Fibroblast of mammary gland (primary cell): ENCODE results near the gene PIM3.

Source experiments
- DNase-seq: peaks from one replicate; pipeline ENCODE4 v3.0.0-alpha.2; 2010; ENCODE audit warnings: low read depth
- H3K4me3 ChIP-seq: 2 replicates; pipeline ENCODE4 v1.5.1; 2011; ENCODE audit warnings: low read depth, mild to moderate bottlenecking, low read length, moderate library complexity; ENCODE audit not compliant: control insufficient read depth
- TF ChIP-seq, protein P1 (sequence below): conservative IDR thresholded peaks from 2 replicates; pipeline ENCODE4 v1.5.1; 2011; ENCODE audit warnings: low read depth, low read length, inconsistent platforms; ENCODE audit not compliant: control insufficient read depth, insufficient read depth

The PIM3 gene

GRCh38 chr22:49996518-49997250 is 36.1 kb downstream of the PIM3 start:
- DNase-seq = no peak
- TF ChIP-seq, protein P1, sequence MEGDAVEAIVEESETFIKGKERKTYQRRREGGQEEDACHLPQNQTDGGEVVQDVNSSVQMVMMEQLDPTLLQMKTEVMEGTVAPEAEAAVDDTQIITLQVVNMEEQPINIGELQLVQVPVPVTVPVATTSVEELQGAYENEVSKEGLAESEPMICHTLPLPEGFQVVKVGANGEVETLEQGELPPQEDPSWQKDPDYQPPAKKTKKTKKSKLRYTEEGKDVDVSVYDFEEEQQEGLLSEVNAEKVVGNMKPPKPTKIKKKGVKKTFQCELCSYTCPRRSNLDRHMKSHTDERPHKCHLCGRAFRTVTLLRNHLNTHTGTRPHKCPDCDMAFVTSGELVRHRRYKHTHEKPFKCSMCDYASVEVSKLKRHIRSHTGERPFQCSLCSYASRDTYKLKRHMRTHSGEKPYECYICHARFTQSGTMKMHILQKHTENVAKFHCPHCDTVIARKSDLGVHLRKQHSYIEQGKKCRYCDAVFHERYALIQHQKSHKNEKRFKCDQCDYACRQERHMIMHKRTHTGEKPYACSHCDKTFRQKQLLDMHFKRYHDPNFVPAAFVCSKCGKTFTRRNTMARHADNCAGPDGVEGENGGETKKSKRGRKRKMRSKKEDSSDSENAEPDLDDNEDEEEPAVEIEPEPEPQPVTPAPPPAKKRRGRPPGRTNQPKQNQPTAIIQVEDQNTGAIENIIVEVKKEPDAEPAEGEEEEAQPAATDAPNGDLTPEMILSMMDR = no peak
- no peak overlapping the region for H3K4me3 ChIP-seq

DNA sequence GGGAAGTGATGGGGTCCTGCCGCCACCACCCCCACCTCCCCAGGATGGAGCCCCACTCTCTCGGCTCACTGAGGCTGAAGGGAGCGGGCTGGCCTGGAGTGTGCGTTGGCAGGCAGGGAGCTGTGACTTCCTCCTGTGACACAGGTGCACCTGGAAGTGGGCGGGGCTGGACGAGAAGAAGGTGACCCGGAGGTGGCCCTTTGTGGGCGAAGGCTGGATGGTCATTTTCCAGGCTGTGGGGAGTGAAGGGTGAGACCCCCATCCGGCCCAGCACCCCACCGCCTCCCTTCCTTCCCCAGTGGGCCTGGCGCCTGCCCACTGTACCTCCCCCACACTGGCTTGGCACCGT is 36.7 kb downstream of the PIM3 start:
- DNase-seq = no peak
- no peak overlapping the region for H3K4me3 ChIP-seq
- TF ChIP-seq, protein P1 = no peak

GRCh38 chr22:49997932-49998717 is 37.6 kb downstream of the PIM3 start:
- no peak for DNase-seq
- H3K4me3 ChIP-seq = no peak overlapping the region
- TF ChIP-seq, protein P1 = no peak

DNA sequence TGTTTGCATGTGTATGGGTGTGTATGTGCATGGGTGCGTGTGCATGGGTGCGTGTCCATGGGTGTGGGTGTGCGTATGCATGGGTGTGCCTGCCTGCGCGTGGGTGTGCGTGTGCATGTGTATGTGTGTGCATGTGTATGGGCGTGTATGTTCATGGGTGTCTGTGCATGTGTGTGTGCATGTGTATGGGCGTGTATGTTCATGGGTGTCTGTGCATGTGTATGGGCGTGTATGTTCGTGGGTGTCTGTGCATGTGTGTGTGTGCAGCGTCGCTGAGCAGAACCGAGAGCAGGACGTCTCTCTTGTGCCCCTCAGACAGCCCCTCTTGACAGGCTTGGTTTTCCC is 38.1 kb downstream of the PIM3 start:
- TF ChIP-seq, protein P1 = no peak
- DNase-seq = no peak
- H3K4me3 ChIP-seq = no peak overlapping the region

- no peak overlapping the region for H3K4me3 ChIP-seq
- DNase-seq = no peak
- TF ChIP-seq, protein P1 = no peak
Observed at GRCh38 chr22:49999063-49999945, 38.7 kb downstream of the PIM3 start.

- TF ChIP-seq, protein P1 = no peak
- no peak overlapping the region for H3K4me3 ChIP-seq
- DNase-seq = no peak
Observed at GRCh38 chr22:49999946-50000586, 39.5 kb downstream of the PIM3 start.
